Measurements from ENCODE around the gene PAX7. TPM values are rescaled to one million over a fixed set of nuclear protein-coding genes. Genes with fewer than 3 reads are reported as not detected.

Gene PAX7
- total RNA-seq, 1 donor: not detected

DNA sequence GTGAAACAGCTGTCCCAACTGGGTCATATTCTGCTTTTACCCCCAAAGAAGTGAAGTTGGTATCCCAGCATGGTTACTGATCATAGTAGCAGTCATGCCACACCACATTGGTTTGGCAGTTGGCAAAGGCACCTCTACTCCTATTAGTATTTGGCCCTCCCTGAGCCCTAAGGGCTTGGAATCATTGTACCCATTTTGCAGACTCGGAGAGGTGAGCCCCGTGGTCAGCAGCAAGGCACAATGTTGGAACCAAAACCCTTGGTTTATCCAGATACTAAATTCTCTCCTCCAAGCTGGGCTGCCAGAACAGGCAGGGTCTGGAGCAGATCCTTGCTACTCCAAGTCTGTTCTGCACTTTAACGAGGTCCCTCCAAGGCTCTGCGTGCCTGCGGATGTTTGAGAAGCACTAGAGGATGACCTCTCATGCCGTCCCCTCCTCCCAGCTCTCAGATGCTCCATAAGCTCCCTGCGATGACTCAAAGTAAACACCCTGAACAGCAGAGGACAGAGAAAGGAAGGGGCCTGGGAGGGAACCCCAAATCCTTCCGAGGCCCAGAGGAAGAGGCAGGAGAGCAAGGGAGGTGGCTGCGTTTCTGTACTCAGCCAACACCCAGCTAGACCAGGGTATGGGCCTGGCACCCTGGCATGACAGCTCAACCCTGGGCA is 89.3 kb downstream of the PAX7 start:
- Histone ChIP-seq H3K27ac (ENCODE audit: low read depth, low read length) (no peak overlapping the region), H3K4me1 (ENCODE audit: insufficient read depth, low read length) (no peaks in the 10 kb centered on the region), H3K4me2 (ENCODE audit: insufficient read depth, low read length) (no peak overlapping the region), H4K20me1 (ENCODE audit: insufficient read depth, low read length) (no peaks in the 10 kb centered on the region), H2AFZ (ENCODE audit: low read length) (no peak overlapping the region), H3K9me3 (ENCODE audit: low read depth, low read length) (no peaks in the 10 kb centered on the region), H3K79me2 (ENCODE audit: insufficient read depth, low read length) (no peaks in the 10 kb centered on the region), H3K4me3 (ENCODE audit: insufficient read depth, low read length) (no peak overlapping the region), H3K27me3 (ENCODE audit: insufficient read depth, low read length) (peaks cover 53% of the 10 kb centered on the region), H3K36me3 (ENCODE audit: insufficient read depth, low read length) (no peaks in the 10 kb centered on the region)
- TF ChIP-seq CTCF (IDR thresholded peaks at IDR 0.05; ENCODE audit: extremely low read depth, low read depth, low read length): no peak
- no peak for DNase-seq (ENCODE audit: insufficient read length, low spot score, missing footprints)

- Histone ChIP-seq H4K20me1 (ENCODE audit: insufficient read depth, low read length) (no peaks in the 10 kb centered on the region), H3K4me3 (ENCODE audit: insufficient read depth, low read length) (no peak overlapping the region), H3K4me1 (ENCODE audit: insufficient read depth, low read length) (no peaks in the 10 kb centered on the region), H3K4me2 (ENCODE audit: insufficient read depth, low read length) (no peak overlapping the region), H3K36me3 (ENCODE audit: insufficient read depth, low read length) (no peaks in the 10 kb centered on the region), H3K27me3 (ENCODE audit: insufficient read depth, low read length) (peaks cover 49% of the 10 kb centered on the region), H3K79me2 (ENCODE audit: insufficient read depth, low read length) (no peaks in the 10 kb centered on the region), H3K9me3 (ENCODE audit: low read depth, low read length) (no peaks in the 10 kb centered on the region), H2AFZ (ENCODE audit: low read length) (no peak overlapping the region), H3K27ac (ENCODE audit: low read depth, low read length) (no peak overlapping the region)
- DNase-seq (ENCODE audit: insufficient read length, low spot score, missing footprints): peak; percentile 77
- no peak for TF ChIP-seq CTCF (IDR thresholded peaks at IDR 0.05; ENCODE audit: extremely low read depth, low read depth, low read length)
These were observed 90.4 kb downstream of the PAX7 start for GRCh38 chr1:18721041-18721440.

- Histone ChIP-seq H3K27me3 (ENCODE audit: insufficient read depth, low read length) (peaks cover 51% of the 10 kb centered on the region), H3K79me2 (ENCODE audit: insufficient read depth, low read length) (no peaks in the 10 kb centered on the region), H3K9me3 (ENCODE audit: low read depth, low read length) (no peaks in the 10 kb centered on the region), H3K36me3 (ENCODE audit: insufficient read depth, low read length) (no peaks in the 10 kb centered on the region), H2AFZ (ENCODE audit: low read length) (no peak overlapping the region), H4K20me1 (ENCODE audit: insufficient read depth, low read length) (no peaks in the 10 kb centered on the region), H3K4me3 (ENCODE audit: insufficient read depth, low read length) (no peak overlapping the region), H3K4me1 (ENCODE audit: insufficient read depth, low read length) (no peaks in the 10 kb centered on the region), H3K27ac (ENCODE audit: low read depth, low read length) (no peak overlapping the region), H3K4me2 (ENCODE audit: insufficient read depth, low read length) (no peak overlapping the region)
- DNase-seq (ENCODE audit: insufficient read length, low spot score, missing footprints): no peak
- TF ChIP-seq CTCF (IDR thresholded peaks at IDR 0.05; ENCODE audit: extremely low read depth, low read depth, low read length): no peak
These were observed 91.1 kb downstream of the PAX7 start for GRCh38 chr1:18721776-18722175.

- Histone ChIP-seq H3K9me3 (ENCODE audit: low read depth, low read length) (no peaks in the 10 kb centered on the region), H3K79me2 (ENCODE audit: insufficient read depth, low read length) (no peaks in the 10 kb centered on the region), H3K4me1 (ENCODE audit: insufficient read depth, low read length) (no peaks in the 10 kb centered on the region), H3K27me3 (ENCODE audit: insufficient read depth, low read length) (peaks cover 48% of the 10 kb centered on the region), H3K4me3 (ENCODE audit: insufficient read depth, low read length) (no peak overlapping the region), H3K36me3 (ENCODE audit: insufficient read depth, low read length) (no peaks in the 10 kb centered on the region), H3K4me2 (ENCODE audit: insufficient read depth, low read length) (no peak overlapping the region), H3K27ac (ENCODE audit: low read depth, low read length) (no peak overlapping the region), H2AFZ (ENCODE audit: low read length) (no peak overlapping the region), H4K20me1 (ENCODE audit: insufficient read depth, low read length) (no peaks in the 10 kb centered on the region)
- TF ChIP-seq CTCF (IDR thresholded peaks at IDR 0.05; ENCODE audit: extremely low read depth, low read depth, low read length): no peak
- DNase-seq (ENCODE audit: insufficient read length, low spot score, missing footprints): peak; percentile 59
These were observed 91.6 kb downstream of the PAX7 start for GRCh38 chr1:18722270-18722669.
